GM18517 (cell line): ENCODE results near the gene LHX4.

ENCODE experiments used
- ATAC-seq: cut with Tn5 transposase; IDR thresholded peaks from one replicate; pipeline ENCODE4 v1.9.1; 2021; ENCODE audit warnings: mild to moderate bottlenecking, moderate library complexity; ENCODE audit not compliant: unreplicated experiment

LHX4 gene

GRCh38 chr1:180224902-180225301 is 5.2 kb upstream of the LHX4 start:
- ATAC-seq, result no peak

GRCh38 chr1:180225403-180225802 is 4.7 kb upstream of the LHX4 start:
- no peak for ATAC-seq

- ATAC-seq, result no peak
Observed at GRCh38 chr1:180227861-180228647, 2.0 kb upstream of the LHX4 start.

- no peak for ATAC-seq
Observed at GRCh38 chr1:180228648-180229482, 1.2 kb upstream of the LHX4 start.

GRCh38 chr1:180230416-180230790 is 339 bp downstream of the LHX4 start:
- no peak for ATAC-seq

GRCh38 chr1:180230791-180231505 is 884 bp downstream of the LHX4 start:
- no peak for ATAC-seq

- ATAC-seq, result no peak
Observed at GRCh38 chr1:180231506-180231921, 1.4 kb downstream of the LHX4 start.

- ATAC-seq, result no peak
Observed at GRCh38 chr1:180231936-180232335, 1.9 kb downstream of the LHX4 start.

GRCh38 chr1:180232521-180233043 is 2.5 kb downstream of the LHX4 start:
- no peak for ATAC-seq

GRCh38 chr1:180233191-180234011 is 3.3 kb downstream of the LHX4 start:
- no peak for ATAC-seq

- ATAC-seq, result no peak
Observed at GRCh38 chr1:180234369-180235076, 4.5 kb downstream of the LHX4 start.

- no peak for ATAC-seq
Observed at GRCh38 chr1:180235077-180235501, 5.0 kb downstream of the LHX4 start.

GRCh38 chr1:180235502-180236239 is 5.6 kb downstream of the LHX4 start:
- no peak for ATAC-seq

GRCh38 chr1:180236698-180237509 is 6.8 kb downstream of the LHX4 start:
- no peak for ATAC-seq

- ATAC-seq, result no peak
Observed at GRCh38 chr1:180237869-180238476, 7.9 kb downstream of the LHX4 start.

- ATAC-seq, result no peak
Observed at GRCh38 chr1:180238675-180239074, 8.6 kb downstream of the LHX4 start.

- no peak for ATAC-seq
Observed at GRCh38 chr1:180239145-180240096, 9.4 kb downstream of the LHX4 start.
